Fibroblast of skin of right quadriceps (primary cell): ENCODE measurements around the gene HNRNPH3.

ENCODE experiments used
- DNase-seq: peaks from one replicate; pipeline ENCODE4 v3.0.0-alpha.2; 2013

Gene HNRNPH3

GRCh38 chr10:68332259-68333057, 594 bp downstream of the HNRNPH3 start, which contains the start of gene PBLD:
PBLD (minus strand) TSS chr10:68332928; CDS start chr10:68306844, 26,084 bp downstream.
- peak; percentile 86 for DNase-seq

- no peak for DNase-seq
These were observed 1.2 kb downstream of the HNRNPH3 start for GRCh38 chr10:68333058-68333395.

- no peak for DNase-seq
These were observed 1.9 kb downstream of the HNRNPH3 start for GRCh38 chr10:68333440-68334431.

- DNase-seq, result no peak
These were observed 3.0 kb downstream of the HNRNPH3 start for GRCh38 chr10:68334672-68335467.

- no peak for DNase-seq
These were observed 5.0 kb downstream of the HNRNPH3 start for GRCh38 chr10:68336754-68337351.

- DNase-seq, result no peak
These were observed 8.7 kb downstream of the HNRNPH3 start for GRCh38 chr10:68340358-68341080.

- no peak for DNase-seq
These were observed 11.1 kb downstream of the HNRNPH3 start for GRCh38 chr10:68342909-68343516.

- no peak for DNase-seq
These were observed 13.8 kb downstream of the HNRNPH3 start for GRCh38 chr10:68345621-68346020.

- no peak for DNase-seq
These were observed 14.9 kb downstream of the HNRNPH3 start for GRCh38 chr10:68346774-68347173.

GRCh38 chr10:68348265-68348741, 16.4 kb downstream of the HNRNPH3 start:
- DNase-seq, result peak; percentile 46

GRCh38 chr10:68353537-68353936, 21.7 kb downstream of the HNRNPH3 start:
- no peak for DNase-seq

GRCh38 chr10:68359189-68359588, 27.3 kb downstream of the HNRNPH3 start:
- no peak for DNase-seq

GRCh38 chr10:68362590-68362989, 30.7 kb downstream of the HNRNPH3 start:
- no peak for DNase-seq

- DNase-seq, result peak; percentile 7
These were observed 32.4 kb downstream of the HNRNPH3 start for GRCh38 chr10:68364101-68364886.

- no peak for DNase-seq
These were observed 33.7 kb downstream of the HNRNPH3 start for GRCh38 chr10:68365611-68366010.

- no peak for DNase-seq
These were observed 34.7 kb downstream of the HNRNPH3 start for GRCh38 chr10:68366600-68366999.

- DNase-seq, result no peak
These were observed 35.3 kb downstream of the HNRNPH3 start for GRCh38 chr10:68367121-68367520.

GRCh38 chr10:68371604-68372003, 39.7 kb downstream of the HNRNPH3 start:
- no peak for DNase-seq

GRCh38 chr10:68385740-68386139, 53.9 kb downstream of the HNRNPH3 start:
- no peak for DNase-seq
